ENCODE data around the gene CAMSAP3. TPM values are rescaled to one million over a fixed set of nuclear protein-coding genes. Genes with fewer than 3 reads are reported as not detected.

The CAMSAP3 gene
- total RNA-seq, 1 donor from 2014 or later, result 26.5 TPM

DNA sequence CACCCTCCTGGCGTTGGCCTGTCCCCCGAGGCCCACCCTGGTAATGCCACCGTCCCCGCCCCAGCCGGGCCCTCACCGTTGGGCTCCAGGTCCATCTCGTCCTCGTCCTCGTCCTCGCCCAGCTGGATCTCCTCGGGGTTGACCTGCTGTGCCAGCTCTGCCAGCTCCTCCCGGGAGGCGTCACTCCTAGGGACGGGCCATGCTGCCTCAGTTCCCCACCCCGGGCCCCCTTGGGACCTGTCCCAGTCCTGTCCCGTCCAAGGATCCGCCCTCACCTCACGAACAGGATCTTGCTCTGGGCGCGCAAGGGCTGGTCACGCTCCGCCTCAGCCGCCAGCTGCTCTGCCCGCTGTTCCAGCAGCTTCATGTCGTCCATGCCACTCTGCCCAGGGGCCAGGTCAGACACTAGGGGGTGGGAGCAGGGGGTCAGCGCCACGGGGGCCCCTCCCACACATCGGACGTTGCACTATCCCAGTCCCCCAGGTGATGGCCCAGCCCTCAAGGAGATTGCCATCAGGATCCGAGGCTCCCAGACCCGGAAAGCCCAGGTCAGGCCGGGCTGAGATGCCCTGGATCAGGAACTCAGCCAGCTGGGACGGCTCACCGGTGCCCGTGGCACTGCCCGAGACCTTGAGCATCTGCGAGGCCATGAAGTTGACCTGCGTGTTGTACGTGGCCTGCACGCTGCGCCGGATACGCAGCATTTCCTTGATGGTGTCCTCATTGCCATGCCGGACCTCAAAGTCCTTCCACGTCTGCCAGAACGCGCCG lies 24.2 kb downstream of the CAMSAP3 start:
- no peak for DNase-seq (ENCODE audit: low spot score in 2 of 2, unreplicated experiment in 2 of 2)
- no peak overlapping the region for H3K4me3 Mint-ChIP-seq
- H3K27me3 Mint-ChIP-seq (ENCODE audit: low read depth), result no peaks in the 10 kb centered on the region
- TF ChIP-seq, protein P1, sequence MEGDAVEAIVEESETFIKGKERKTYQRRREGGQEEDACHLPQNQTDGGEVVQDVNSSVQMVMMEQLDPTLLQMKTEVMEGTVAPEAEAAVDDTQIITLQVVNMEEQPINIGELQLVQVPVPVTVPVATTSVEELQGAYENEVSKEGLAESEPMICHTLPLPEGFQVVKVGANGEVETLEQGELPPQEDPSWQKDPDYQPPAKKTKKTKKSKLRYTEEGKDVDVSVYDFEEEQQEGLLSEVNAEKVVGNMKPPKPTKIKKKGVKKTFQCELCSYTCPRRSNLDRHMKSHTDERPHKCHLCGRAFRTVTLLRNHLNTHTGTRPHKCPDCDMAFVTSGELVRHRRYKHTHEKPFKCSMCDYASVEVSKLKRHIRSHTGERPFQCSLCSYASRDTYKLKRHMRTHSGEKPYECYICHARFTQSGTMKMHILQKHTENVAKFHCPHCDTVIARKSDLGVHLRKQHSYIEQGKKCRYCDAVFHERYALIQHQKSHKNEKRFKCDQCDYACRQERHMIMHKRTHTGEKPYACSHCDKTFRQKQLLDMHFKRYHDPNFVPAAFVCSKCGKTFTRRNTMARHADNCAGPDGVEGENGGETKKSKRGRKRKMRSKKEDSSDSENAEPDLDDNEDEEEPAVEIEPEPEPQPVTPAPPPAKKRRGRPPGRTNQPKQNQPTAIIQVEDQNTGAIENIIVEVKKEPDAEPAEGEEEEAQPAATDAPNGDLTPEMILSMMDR (IDR thresholded peaks at IDR 0.05; ENCODE audit: unreplicated experiment), result no peak
- no peaks in the 10 kb centered on the region for H3K9me3 Mint-ChIP-seq
- H3K27ac Mint-ChIP-seq, result no peak overlapping the region
- H3K4me1 Mint-ChIP-seq, result peaks cover 8% of the 10 kb centered on the region
- peaks cover 30% of the 10 kb centered on the region for H3K36me3 Mint-ChIP-seq

DNA sequence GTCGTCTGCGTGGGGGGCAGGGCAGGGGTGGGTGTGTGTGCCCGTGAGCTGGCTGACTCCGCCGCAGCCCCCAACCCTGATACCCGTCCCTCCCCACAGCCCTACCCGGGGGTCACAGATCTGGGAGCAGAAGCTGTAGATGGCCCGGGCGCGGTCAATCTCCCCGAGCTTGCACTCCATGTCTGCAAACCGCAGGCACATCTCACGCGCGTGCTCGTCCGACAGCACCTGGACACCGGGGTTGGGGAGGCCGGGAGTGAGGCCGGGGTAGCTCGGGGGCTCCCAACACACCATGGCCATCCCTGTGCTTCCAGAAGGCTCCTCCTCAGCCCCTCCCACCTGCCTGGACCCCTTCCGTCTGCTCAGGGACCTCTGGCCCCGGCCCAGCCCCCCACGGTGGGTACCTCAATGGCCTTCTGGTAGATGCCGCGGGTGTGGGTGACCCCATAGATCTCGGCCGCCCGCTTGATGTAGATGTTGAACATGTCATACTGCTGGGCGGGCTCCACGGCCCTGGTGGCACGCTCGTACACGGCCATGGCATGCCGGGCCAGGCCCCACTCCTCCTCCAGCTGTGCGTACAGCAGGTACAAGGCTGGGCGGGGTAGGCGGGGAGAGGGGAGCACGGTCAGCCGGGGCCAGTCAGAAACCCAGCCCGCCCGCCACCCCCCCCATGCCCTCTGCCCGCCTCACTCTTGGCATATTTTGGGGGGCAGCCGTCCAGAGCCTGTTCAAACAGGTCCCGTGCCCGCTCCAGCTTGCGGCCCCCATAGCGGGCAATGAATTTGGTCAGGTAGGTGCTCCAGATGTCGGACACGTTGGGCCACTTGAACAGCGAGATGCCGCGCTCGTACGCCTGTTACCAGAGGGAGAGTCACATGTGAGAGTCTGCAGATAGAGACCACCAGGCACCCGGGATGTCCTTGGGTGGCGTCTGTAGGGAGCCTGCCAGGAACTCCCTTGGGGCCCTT lies 25.1 kb downstream of the CAMSAP3 start:
- Mint-ChIP-seq H3K4me3 (no peak overlapping the region), H3K4me1 (peaks cover 8% of the 10 kb centered on the region), H3K36me3 (peaks cover 30% of the 10 kb centered on the region), H3K27me3 (ENCODE audit: low read depth) (no peaks in the 10 kb centered on the region), H3K27ac (no peak overlapping the region), H3K9me3 (no peaks in the 10 kb centered on the region)
- TF ChIP-seq, protein P1 (IDR thresholded peaks at IDR 0.05; ENCODE audit: unreplicated experiment), result no peak
- no peak for DNase-seq (ENCODE audit: low spot score in 2 of 2, unreplicated experiment in 2 of 2)

DNA sequence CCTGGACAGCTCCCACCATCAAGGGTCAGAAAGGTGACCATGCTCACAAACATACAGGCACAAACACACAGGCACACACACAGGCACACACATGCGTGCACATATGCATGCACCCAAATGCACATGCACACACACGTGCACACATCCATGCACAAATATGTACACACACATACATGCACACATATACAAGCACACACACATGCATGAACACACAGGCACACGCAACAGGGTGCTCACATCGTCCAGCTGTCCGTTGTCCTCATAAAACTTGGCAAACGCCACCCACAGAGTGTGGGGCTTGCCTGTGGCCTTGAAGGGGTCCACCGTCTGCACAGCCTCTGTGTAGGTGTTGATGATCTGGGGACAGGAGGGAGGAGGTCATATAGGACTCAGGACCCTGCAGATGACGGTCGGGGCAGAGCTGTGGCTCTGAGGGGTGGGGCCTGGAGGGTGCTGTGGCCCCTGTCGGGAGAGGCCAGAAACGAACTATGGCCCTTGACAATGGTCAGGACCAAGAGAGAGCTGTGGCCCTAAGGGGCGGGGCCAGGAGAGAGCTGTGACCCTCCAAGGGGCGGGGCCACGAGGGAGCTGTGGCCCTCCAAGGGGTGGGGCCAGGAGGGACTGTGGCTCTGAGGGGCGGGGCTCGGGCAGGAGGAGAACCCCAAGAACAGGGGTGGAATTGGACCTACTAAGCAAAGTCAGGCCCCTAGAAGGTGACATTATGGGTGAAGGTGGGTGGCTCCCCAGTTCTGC lies 27.4 kb downstream of the CAMSAP3 start:
- H3K27ac Mint-ChIP-seq, result no peak overlapping the region
- no peak overlapping the region for H3K4me3 Mint-ChIP-seq
- H3K9me3 Mint-ChIP-seq, result no peaks in the 10 kb centered on the region

DNA sequence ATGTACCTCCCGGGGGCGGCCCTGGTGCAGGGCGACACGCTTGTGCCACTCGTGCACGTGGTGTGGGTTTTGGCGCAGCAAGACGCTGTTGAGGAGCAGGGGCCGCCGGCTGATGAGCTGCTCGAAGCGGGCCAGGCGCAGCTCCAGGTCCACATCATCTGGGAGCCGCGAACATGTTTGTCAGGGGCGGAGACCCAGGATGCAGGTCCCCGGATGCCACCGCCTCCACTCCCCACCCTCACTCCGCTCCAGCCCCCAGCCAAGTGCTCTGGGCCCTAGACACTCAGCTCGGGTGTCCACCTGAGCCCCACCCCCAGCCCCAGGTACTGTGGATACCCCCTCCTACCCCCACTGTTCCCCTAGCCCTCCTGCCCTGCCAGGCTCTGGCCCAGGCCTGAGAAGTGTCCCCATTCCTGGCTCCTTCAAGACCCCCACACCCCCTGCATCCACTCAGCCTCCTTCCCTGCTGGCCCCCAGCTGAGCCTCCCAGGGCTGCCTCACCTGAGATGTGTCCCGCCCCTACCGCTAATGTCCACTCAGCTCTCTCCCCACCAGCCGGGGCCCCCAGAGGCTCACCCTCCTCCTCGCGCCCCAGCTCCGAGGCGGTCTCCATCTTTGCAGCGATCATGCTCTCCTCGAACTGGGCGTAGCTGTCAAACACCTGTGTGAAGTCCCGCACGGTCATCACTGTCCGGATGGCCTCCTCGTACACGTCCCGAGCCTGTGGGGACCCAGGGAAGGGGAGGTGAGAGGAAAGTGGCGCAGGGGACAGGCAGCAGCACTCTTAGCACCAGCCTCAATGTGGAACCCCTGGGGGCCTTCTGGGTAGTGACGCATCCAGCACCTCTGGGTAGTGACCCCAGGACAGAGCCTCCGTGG lies 28.3 kb downstream of the CAMSAP3 start:
- DNase-seq (ENCODE audit: low spot score in 2 of 2, unreplicated experiment in 2 of 2), result no peak
- H3K9me3 Mint-ChIP-seq, result no peaks in the 10 kb centered on the region
- no peak overlapping the region for H3K27ac Mint-ChIP-seq
- H3K36me3 Mint-ChIP-seq, result peaks cover 22% of the 10 kb centered on the region
- H3K27me3 Mint-ChIP-seq (ENCODE audit: low read depth), result no peaks in the 10 kb centered on the region
- no peak overlapping the region for H3K4me3 Mint-ChIP-seq
- TF ChIP-seq, protein P1 (IDR thresholded peaks at IDR 0.05; ENCODE audit: unreplicated experiment), result no peak
- peaks cover 11% of the 10 kb centered on the region for H3K4me1 Mint-ChIP-seq

More for the DNA sequence above, 27.4 kb downstream of the CAMSAP3 start:
- H3K36me3 Mint-ChIP-seq, result peaks cover 30% of the 10 kb centered on the region
- no peaks in the 10 kb centered on the region for H3K27me3 Mint-ChIP-seq (ENCODE audit: low read depth)
- no peak for DNase-seq (ENCODE audit: low spot score in 2 of 2, unreplicated experiment in 2 of 2)
- TF ChIP-seq, protein P1 (IDR thresholded peaks at IDR 0.05; ENCODE audit: unreplicated experiment), result no peak
- peaks cover 11% of the 10 kb centered on the region for H3K4me1 Mint-ChIP-seq

All from mesothelial cell of epicardium (in vitro differentiated cells).